GM21367 (cell line): ENCODE results near the gene CMPK1.
"Not testable (repeated sequence)": the region's sequence is repeated elsewhere in the genome, so short reads cannot be mapped to it uniquely, and the experiment has no call there.

Experiments
- ATAC-seq: cut with Tn5 transposase; IDR thresholded peaks from one replicate; pipeline ENCODE4 v1.9.1; 2021; ENCODE audit not compliant: unreplicated experiment

CMPK1 gene

GRCh38 chr1:47333578-47333921, at the start of gene CMPK1:
CMPK1 (plus strand) TSS chr1:47333790; CDS start chr1:47333946, 156 bp downstream.
- peak; percentile 69 for ATAC-seq

GRCh38 chr1:47288116-47288515, 45.5 kb upstream of the CMPK1 start:
- not testable (repeated sequence) for ATAC-seq

GRCh38 chr1:47294863-47295262, 38.7 kb upstream of the CMPK1 start:
- not testable (repeated sequence) for ATAC-seq

- ATAC-seq: no peak
Measured at GRCh38 chr1:47295579-47295978, 38.0 kb upstream of the CMPK1 start.

GRCh38 chr1:47298025-47298699, 35.4 kb upstream of the CMPK1 start:
- no peak for ATAC-seq

GRCh38 chr1:47302472-47302871, 31.1 kb upstream of the CMPK1 start:
- no peak for ATAC-seq

- no peak for ATAC-seq
Measured at GRCh38 chr1:47309427-47309826, 24.2 kb upstream of the CMPK1 start.

- ATAC-seq: peak; percentile 95
Measured at GRCh38 chr1:47313915-47314664, 19.5 kb upstream of the CMPK1 start, which contains the start of gene STIL. STIL (minus strand) TSS chr1:47314147; CDS start chr1:47310319, 3,828 bp downstream.

- no peak for ATAC-seq
Measured at GRCh38 chr1:47317841-47318240, 15.7 kb upstream of the CMPK1 start.

GRCh38 chr1:47319968-47320367, 13.6 kb upstream of the CMPK1 start:
- ATAC-seq: not testable (repeated sequence)

- ATAC-seq: no peak
Measured at GRCh38 chr1:47323599-47324031, 10.0 kb upstream of the CMPK1 start.

GRCh38 chr1:47324682-47325081, 8.9 kb upstream of the CMPK1 start:
- no peak for ATAC-seq

GRCh38 chr1:47325528-47325927, 8.1 kb upstream of the CMPK1 start:
- no peak for ATAC-seq

- no peak for ATAC-seq
Measured at GRCh38 chr1:47326271-47326670, 7.3 kb upstream of the CMPK1 start.

GRCh38 chr1:47328992-47329391, 4.6 kb upstream of the CMPK1 start:
- ATAC-seq: no peak

- ATAC-seq: no peak
Measured at GRCh38 chr1:47330212-47330611, 3.4 kb upstream of the CMPK1 start.

- ATAC-seq: no peak
Measured at GRCh38 chr1:47331875-47332274, 1.7 kb upstream of the CMPK1 start.

- ATAC-seq: no peak
Measured at GRCh38 chr1:47332779-47333577, 612 bp upstream of the CMPK1 start.

GRCh38 chr1:47333922-47334764, 553 bp downstream of the CMPK1 start:
- peak; percentile 78 for ATAC-seq

- ATAC-seq: no peak
Measured at GRCh38 chr1:47334765-47335435, 1.3 kb downstream of the CMPK1 start.
